Activated CD4-positive, CD25-positive, alpha-beta regulatory T cell treated with anti-CD3 and anti-CD28 coated beads, Interleukin-2, amount 50 U/mL, for 16 hours (primary cell): ENCODE measurements around the gene SERPINB10.
A peak's percentile ranks its signal among the peaks of the same experiment; 100 is the strongest.

Experiments used
- DNase-seq: peaks from one replicate; pipeline ENCODE4 v3.0.0-alpha.2; 2020; ENCODE audit warnings: low read depth, low spot score

SERPINB10 gene

GRCh38 chr18:63947051-63947790 is 39.5 kb downstream of the SERPINB10 start:
- DNase-seq: no peak

- no peak for DNase-seq
Measured at GRCh38 chr18:63949068-63949737, 41.4 kb downstream of the SERPINB10 start, which contains the start of gene HMSD. HMSD (plus strand) TSS chr18:63949301; CDS start chr18:63953456, 4,155 bp downstream.

DNA sequence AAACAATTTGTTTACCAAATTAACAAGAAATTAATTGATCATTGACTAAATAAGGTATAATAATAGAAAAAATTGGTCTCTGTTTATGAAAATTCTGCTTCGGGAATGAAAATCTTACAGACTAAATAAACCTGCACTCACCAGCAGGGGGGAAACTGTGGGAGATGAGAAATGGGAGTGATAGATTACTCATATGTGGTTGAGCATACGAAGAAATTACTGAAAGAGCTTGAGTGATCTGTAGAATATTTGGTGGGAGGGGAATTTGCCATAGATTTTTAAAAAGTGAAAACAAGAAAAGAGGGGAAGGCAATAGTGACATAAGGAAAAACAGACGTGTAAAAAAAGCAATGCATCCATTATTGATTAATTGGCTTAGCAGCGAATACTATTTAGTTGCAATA is 43.5 kb downstream of the SERPINB10 start:
- DNase-seq: no peak

DNA sequence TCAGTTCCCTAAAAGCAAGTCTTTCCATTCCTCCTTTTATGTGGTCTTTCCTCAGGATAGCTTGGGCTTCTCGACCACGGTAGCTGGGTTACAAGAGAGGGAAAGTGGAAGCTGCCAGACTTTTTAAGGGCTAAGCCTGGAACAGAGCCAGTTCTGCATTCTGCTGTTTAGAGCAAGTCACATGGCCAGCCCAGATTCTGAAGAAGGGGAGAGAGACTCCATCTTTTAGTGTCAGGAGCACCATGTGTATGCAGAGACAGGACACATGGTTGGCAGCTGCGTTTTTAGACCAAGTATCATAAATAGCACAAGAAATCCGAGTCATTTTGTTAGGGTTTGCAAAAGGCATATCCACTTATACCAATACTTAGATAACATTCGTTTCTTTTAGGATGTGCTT is 46.1 kb downstream of the SERPINB10 start:
- no peak for DNase-seq

DNA sequence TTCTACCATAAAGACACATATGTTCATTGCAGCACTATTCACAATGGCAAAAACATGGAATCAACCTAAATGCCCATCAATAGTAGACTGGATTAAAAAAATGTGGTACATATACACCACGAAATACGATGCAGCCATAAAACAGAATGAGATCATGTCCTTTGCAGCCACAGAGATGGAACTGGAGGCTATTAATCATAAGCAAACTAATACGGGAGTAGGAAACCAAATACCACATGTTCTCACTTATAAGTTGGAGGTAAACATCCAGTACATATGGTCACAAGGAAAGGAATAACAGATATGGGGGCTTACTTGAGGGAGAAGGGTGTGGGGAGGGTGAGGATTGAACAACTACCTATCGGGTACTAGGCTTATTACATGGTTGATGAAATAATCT is 49.0 kb downstream of the SERPINB10 start:
- DNase-seq: no peak

GRCh38 chr18:63960891-63961290 is 53.1 kb downstream of the SERPINB10 start:
- DNase-seq: no peak

- DNase-seq: no peak
Measured at GRCh38 chr18:63961435-63961980, 53.8 kb downstream of the SERPINB10 start.

GRCh38 chr18:63962137-63962536 is 54.4 kb downstream of the SERPINB10 start:
- no peak for DNase-seq

DNA sequence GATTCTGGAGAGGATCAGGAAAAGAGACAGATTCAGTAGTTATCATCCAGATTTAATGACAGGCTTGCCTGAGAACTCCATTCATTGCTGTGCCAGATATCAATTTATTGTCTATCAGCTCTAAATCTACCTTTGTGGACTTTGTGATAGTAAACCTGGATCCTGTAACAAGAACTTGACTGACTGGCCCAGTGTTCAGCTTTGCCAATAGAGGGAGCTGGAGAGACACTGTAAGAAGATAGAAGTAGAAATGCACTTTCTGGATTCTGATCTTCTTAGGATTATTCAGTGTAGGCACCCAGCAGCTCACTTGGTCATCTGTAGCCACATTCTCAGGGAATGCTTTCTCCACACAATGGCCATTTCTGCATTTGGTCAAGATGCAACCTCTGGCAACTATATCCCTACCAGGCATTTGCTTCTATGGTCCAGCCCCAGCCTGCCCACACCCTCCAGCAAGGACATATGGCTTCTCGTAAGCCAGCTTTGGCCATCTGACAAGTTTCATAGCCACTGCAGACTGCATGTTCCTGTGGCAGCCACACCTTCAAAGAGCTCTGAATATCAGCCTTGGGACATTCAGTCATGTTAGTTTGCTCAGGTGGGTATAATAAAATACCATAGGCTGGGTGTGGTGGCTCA is 56.0 kb downstream of the SERPINB10 start:
- no peak for DNase-seq

DNA sequence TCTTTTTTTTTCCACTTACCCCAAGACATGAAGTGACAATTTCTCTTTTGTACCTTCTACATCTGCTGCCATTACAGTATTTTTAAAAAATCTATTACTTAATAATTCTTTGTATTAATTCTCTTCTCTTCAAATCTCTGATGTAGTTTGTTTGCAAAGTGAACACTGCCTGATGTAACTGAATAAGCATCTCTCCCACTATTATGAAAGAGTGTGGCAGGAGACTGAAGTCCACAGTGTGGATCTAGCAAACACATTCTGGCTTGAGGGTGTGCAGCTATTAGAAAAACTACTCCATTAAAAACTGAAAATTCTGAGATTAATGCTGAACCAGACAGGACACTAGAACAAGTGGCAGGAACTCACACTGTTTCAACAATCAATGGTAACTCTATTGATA is 57.1 kb downstream of the SERPINB10 start:
- no peak for DNase-seq

- no peak for DNase-seq
Measured at GRCh38 chr18:63965716-63966330, 58.1 kb downstream of the SERPINB10 start.

DNA sequence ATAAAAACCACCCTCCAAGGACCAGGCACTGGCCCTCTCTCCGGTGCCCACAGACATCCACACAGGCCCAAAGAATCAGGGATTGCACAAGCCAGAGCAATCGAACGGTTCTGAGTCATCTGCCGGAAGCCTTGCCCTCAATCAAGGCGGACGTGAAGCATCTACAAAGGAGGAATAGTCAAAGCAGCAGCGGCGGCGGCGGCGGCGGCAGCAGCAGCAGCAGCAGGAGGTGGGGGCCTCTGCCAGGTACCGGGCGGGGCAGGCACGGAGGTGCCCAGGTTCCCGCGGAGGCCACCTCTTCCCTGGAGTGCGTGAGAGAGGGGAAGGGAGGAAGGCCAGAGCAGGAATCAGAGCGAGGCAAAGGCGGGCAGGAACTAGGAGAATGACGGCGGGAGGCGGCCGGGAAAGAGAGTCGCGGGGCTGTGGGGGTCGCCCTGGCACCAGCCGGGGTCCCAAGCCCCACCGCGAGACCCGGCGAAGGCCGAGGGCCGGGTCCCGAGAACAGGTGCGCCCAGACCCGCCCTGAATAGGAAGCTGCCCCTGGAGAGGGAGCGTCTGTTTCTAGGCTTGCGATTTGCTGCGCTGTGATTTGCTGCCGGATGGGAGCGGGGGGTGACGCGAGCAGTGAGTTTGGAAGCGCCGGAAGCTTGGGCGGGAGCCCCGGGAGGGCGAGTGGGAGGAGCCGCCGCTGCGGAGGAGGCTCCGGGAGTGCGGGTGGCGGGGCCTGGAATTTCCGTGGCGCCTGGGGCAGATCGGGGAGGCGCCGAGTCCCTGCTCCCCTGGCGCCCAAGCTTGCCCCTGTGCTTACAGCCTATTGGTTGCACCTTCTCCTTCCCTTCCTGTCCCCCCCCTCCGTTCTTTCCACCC is 62.4 kb downstream of the SERPINB10 start, which contains the start of gene SERPINB8:
Gene SERPINB8, plus strand, starts transcription at position 140 of the 867 bp plus-strand sequence. CDS start 8,228 bp downstream, outside the sequence.
- DNase-seq: peak; percentile 56

DNA sequence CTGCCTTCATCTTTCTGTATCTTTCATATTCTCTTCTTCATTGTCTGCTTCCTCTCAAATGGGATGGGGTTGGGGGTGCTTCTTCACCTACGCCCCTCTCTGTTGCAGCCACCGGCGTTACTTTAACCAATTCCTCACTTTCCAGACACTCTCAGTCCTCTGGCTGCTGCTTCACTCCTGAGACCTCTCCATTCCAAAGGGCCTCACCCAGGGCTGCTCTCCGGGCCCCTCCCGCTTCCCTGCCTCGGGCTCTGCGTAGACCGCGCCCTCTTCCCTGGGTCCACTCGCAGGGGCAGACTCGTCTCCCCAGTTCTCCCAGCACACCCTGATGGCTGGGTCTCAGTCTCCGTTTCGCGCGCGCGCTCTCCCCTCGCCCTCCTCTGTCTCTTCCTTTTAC is 63.0 kb downstream of the SERPINB10 start:
- no peak for DNase-seq

- no peak for DNase-seq
Measured at GRCh38 chr18:63971320-63972001, 63.7 kb downstream of the SERPINB10 start.

DNA sequence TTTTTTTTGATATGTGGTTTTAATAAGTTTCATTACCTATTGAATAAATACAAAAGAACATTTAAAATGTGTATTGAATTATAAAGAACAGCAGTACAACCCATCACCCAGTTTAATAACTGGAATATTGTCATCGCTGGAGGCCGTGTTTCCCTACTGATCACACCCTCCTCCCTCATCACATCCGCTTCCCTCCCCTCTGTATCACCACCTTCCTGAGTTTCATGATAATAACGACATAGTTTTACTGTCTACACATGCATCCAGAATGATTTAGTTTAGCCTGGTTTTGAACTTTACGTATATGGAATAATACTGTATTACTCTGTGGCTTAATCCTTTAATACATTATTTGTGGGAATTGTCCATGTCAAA is 64.2 kb downstream of the SERPINB10 start:
- no peak for DNase-seq

- DNase-seq: no peak
Measured at GRCh38 chr18:63974991-63975390, 67.2 kb downstream of the SERPINB10 start.

GRCh38 chr18:63975628-63976027 is 67.9 kb downstream of the SERPINB10 start:
- no peak for DNase-seq

DNA sequence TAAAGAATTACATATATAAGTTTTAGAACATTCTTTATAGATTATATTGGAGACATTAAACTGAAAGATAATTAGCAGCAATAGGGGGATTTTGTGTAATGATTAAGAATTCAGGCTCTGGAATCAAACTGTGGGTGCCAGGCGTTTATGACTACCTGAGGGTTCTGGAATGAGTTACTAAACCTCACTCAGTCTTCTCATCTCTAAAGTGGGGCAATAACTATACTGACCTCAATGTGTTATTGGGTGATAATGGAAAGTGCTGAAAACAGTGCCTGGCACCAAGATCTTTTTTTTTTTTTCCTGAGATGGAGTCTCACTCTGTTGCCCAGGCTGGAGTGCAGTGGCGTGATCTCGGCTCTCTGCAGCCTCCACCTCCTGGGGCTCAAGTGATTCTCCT is 69.3 kb downstream of the SERPINB10 start:
- no peak for DNase-seq

DNA sequence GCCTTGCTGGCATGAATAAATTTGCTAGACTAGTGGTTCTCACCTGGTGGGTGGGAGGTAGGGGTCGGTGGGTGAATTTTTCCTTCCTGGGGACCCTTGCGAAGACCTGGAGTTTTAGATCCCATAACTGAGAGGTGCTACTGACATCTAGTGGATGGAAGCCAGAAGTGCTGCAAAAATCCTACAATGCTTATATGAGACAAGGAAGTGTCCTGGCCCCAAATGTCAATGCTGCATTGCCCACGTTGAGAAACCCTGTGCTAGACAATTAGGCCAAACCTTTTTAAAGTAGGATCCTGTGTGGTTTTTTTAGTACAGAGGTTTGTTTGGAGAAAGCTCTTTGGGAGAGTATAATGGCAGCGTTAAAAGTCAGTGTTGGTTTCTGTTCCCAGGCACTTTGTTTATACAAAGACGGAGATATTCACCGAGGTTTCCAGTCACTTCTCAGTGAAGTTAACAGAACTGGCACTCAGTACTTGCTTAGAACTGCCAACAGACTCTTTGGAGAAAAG is 71.7 kb downstream of the SERPINB10 start:
- no peak for DNase-seq

- DNase-seq: no peak
Measured at GRCh38 chr18:63980027-63980426, 72.3 kb downstream of the SERPINB10 start.
